Progenitor cell of endocrine pancreas (in vitro differentiated cells): ENCODE data around the gene DEK. TPM values are rescaled to one million over a fixed set of nuclear protein-coding genes. Genes with fewer than 3 reads are reported as not detected.

Experiments used
- DNase-seq: peaks from one replicate; pipeline ENCODE4 v3.0.0; 2021; ENCODE audit warnings: low spot score; ENCODE audit not compliant: unreplicated experiment
- H3K27ac Mint-ChIP-seq: 2 replicates; pipeline ENCODE4 v1.8.0; 2021; ENCODE audit warnings: mild to moderate bottlenecking, moderate library complexity, mixed read lengths
- H3K27me3 Mint-ChIP-seq: 2 replicates; pipeline ENCODE4 v1.8.0; 2021; ENCODE audit warnings: mixed read lengths
- H3K36me3 Mint-ChIP-seq: 2 replicates; pipeline ENCODE4 v1.8.0; 2022; ENCODE audit warnings: mixed read lengths; ENCODE audit not compliant: insufficient read depth
- H3K4me1 Mint-ChIP-seq: 2 replicates; pipeline ENCODE4 v1.8.0; 2021; ENCODE audit warnings: low read depth, mixed read lengths
- H3K4me3 Mint-ChIP-seq: 2 replicates; pipeline ENCODE4 v1.8.0; 2021; ENCODE audit warnings: low read depth, mild to moderate bottlenecking, moderate library complexity, mixed read lengths
- H3K9me3 Mint-ChIP-seq: 2 replicates; pipeline ENCODE4 v1.8.0; 2021; ENCODE audit warnings: low read depth, mixed read lengths
- CTCF ChIP-seq: fragments of 200-600 bp; sonication (generic); IDR thresholded peaks from one replicate; pipeline ENCODE4 v1.5.0; 2021; ENCODE audit warnings: antibody characterized with exemption, mild to moderate bottlenecking; ENCODE audit not compliant: unreplicated experiment
- total RNA-seq: library from RNA; stranded (reverse); gene quantifications from 2 replicates; pipeline ENCODE4 v1.2.1, GENCODE V29; 2021

Gene DEK
- total RNA-seq, 1 donor from 2014 or later: 120 TPM

- Mint-ChIP-seq H3K27me3 (no peaks in the 10 kb centered on the region), H3K36me3 (peaks cover 7% of the 10 kb centered on the region), H3K9me3 (no peaks in the 10 kb centered on the region), H3K27ac (no peak overlapping the region), H3K4me1 (no peaks in the 10 kb centered on the region), H3K4me3 (no peak overlapping the region)
- no peak for DNase-seq
- TF ChIP-seq CTCF: no peak
Observed at GRCh38 chr6:18186033-18186432, 78.3 kb downstream of the DEK start.

DNA sequence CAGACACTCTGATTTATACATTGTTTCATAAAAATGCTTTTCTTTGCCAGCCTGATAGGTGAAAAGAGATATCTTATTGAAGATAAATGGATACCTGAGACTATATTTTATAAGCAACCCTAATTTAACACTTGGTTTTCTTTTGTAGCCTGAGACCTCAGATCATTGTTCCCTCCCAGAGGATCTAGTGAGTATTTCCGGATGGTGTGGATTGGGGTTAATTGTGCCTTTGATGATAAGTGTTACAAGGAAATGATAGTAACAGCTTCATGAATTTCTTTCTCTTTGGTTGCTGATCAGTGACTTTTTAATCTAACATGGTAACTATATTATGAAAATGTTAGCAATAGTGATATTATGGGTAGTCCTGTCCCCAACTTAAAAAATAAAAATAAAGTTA lies 78.7 kb downstream of the DEK start:
- H3K4me1 Mint-ChIP-seq: no peaks in the 10 kb centered on the region

DNA sequence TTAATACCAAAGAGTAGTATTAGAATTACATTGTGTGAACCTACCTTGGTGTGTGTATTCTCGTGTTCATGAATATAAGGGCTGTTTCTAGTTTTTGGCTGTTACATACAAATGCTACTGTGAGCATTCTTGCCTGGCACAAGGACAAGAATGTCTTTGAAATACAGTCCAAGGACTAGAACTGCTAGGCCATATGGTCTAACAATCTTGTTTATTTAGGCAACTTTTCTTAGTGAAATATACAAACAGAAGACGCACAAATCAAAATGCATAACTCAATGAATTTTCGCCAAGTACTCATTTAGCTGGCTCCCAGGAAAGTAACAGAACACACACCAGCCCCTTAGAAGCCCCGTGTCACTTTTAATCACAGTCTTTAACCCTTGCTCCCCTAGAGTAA lies 80.6 kb downstream of the DEK start:
- Mint-ChIP-seq H3K4me1 (no peaks in the 10 kb centered on the region), H3K27ac (no peak overlapping the region), H3K4me3 (no peak overlapping the region), H3K36me3 (peaks cover 14% of the 10 kb centered on the region), H3K9me3 (no peaks in the 10 kb centered on the region), H3K27me3 (no peaks in the 10 kb centered on the region)
- no peak for DNase-seq
- TF ChIP-seq CTCF: no peak

More for the DNA sequence above, 78.7 kb downstream of the DEK start:
- Mint-ChIP-seq H3K36me3 (peaks cover 10% of the 10 kb centered on the region), H3K4me3 (no peak overlapping the region), H3K9me3 (no peaks in the 10 kb centered on the region), H3K27me3 (no peaks in the 10 kb centered on the region), H3K27ac (no peak overlapping the region)
- TF ChIP-seq CTCF: no peak
- no peak for DNase-seq

DNA sequence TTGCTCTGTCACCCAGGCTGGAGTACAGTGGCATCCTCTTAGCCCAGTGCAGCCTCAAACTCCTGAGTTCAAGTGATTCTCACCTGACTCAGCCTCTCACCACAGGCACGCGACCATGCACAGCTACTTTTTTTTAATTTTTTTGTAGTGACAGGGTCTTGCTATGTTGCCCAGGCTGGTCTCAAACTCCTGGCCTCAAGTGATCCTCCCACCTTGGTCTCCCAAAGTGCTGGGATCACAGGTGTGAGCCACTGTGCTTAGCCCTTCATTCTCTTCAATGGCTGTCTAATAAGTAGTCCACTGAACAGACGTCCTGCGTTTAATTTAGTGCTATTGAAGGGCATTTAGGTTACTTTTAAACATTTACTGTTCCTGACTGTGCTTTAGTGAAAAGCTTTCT lies 81.8 kb downstream of the DEK start:
- Mint-ChIP-seq H3K4me1 (no peaks in the 10 kb centered on the region), H3K27ac (no peak overlapping the region), H3K4me3 (no peak overlapping the region), H3K9me3 (no peaks in the 10 kb centered on the region), H3K27me3 (no peaks in the 10 kb centered on the region), H3K36me3 (peaks cover 17% of the 10 kb centered on the region)
- no peak for TF ChIP-seq CTCF
- DNase-seq: no peak

DNA sequence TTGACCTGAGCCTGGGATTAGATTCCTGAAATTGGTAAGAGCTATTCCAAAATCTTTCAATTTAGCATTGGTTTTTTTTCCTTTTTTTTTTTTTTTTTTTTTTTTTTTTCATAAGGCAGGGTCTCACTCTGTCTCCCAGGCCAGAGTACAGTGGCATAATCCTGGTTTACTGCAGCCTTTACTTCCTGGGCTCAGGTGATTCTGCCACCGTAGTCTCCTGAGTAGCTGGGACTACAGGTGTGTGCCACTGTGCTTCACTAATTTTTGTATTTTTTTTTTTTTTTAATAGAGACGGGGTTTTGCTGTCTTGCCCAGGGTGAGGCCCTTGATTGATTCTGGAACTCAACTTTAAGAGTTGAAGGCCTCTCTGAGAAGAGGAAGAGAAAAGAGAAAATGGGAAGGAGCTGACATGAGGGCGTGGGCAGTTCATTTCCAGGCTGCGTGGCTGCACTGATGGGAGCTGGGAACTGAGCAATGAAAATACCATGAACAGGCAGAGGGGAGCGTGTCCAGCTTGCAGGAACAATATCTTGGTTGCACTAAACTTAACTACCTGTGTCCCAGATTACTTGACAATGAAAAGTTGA lies 84.5 kb downstream of the DEK start:
- H3K4me3 Mint-ChIP-seq: no peak overlapping the region
- DNase-seq: no peak
- H3K27ac Mint-ChIP-seq: no peak overlapping the region
- no peaks in the 10 kb centered on the region for H3K4me1 Mint-ChIP-seq
- H3K27me3 Mint-ChIP-seq: no peaks in the 10 kb centered on the region
- peaks cover 38% of the 10 kb centered on the region for H3K36me3 Mint-ChIP-seq
- peaks cover 21% of the 10 kb centered on the region for H3K9me3 Mint-ChIP-seq
- no peak for TF ChIP-seq CTCF
